ENCODE results near the gene OSBPL10. TPM values are rescaled to one million over a fixed set of nuclear protein-coding genes. Genes with fewer than 3 reads are reported as not detected.

OSBPL10 gene
- total RNA-seq, 1 donor from 2014 or later: 8.4 TPM

GRCh38 chr3:31813197-31813596, 167.9 kb downstream of the OSBPL10 start:
- no peak overlapping the region for H2AFZ ChIP-seq (replicated peaks)
- H3K4me2 ChIP-seq: no peak overlapping the region
- H3K27me3 ChIP-seq: no peaks in the 10 kb centered on the region
- no peak overlapping the region for H3K9ac ChIP-seq
- no peaks in the 10 kb centered on the region for H3K4me1 ChIP-seq
- H3K36me3 Mint-ChIP-seq: no peaks in the 10 kb centered on the region
- no peaks in the 10 kb centered on the region for H4K20me1 ChIP-seq (ENCODE audit: low read depth)
- no peak overlapping the region for H3K4me3 Mint-ChIP-seq
- no peaks in the 10 kb centered on the region for H3K9me3 ChIP-seq (ENCODE audit: low read depth)
- no peak for DNase-seq (ENCODE audit: low spot score)
- H3K27me3 Mint-ChIP-seq (ENCODE audit: insufficient read depth, low read depth): no peaks in the 10 kb centered on the region
- peaks cover 2% of the 10 kb centered on the region for H3K9me3 Mint-ChIP-seq
- TF ChIP-seq, protein P1, sequence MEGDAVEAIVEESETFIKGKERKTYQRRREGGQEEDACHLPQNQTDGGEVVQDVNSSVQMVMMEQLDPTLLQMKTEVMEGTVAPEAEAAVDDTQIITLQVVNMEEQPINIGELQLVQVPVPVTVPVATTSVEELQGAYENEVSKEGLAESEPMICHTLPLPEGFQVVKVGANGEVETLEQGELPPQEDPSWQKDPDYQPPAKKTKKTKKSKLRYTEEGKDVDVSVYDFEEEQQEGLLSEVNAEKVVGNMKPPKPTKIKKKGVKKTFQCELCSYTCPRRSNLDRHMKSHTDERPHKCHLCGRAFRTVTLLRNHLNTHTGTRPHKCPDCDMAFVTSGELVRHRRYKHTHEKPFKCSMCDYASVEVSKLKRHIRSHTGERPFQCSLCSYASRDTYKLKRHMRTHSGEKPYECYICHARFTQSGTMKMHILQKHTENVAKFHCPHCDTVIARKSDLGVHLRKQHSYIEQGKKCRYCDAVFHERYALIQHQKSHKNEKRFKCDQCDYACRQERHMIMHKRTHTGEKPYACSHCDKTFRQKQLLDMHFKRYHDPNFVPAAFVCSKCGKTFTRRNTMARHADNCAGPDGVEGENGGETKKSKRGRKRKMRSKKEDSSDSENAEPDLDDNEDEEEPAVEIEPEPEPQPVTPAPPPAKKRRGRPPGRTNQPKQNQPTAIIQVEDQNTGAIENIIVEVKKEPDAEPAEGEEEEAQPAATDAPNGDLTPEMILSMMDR (IDR thresholded peaks at IDR 0.05): no peak
- TF ChIP-seq EZH2phosphoT487 (IDR thresholded peaks at IDR 0.05) (no peak), EZH2 (IDR thresholded peaks at IDR 0.05) (no peak)
- no peaks in the 10 kb centered on the region for H3F3A ChIP-seq (ENCODE audit: low read depth)
- H3K4me1 Mint-ChIP-seq: no peaks in the 10 kb centered on the region
- H3K27ac Mint-ChIP-seq: no peak overlapping the region
- H3K4me3 ChIP-seq: no peak overlapping the region
- no peaks in the 10 kb centered on the region for H3K79me2 ChIP-seq (ENCODE audit: low read depth)
- no peaks in the 10 kb centered on the region for H3K36me3 ChIP-seq
- H3K27ac ChIP-seq: no peak overlapping the region

DNA sequence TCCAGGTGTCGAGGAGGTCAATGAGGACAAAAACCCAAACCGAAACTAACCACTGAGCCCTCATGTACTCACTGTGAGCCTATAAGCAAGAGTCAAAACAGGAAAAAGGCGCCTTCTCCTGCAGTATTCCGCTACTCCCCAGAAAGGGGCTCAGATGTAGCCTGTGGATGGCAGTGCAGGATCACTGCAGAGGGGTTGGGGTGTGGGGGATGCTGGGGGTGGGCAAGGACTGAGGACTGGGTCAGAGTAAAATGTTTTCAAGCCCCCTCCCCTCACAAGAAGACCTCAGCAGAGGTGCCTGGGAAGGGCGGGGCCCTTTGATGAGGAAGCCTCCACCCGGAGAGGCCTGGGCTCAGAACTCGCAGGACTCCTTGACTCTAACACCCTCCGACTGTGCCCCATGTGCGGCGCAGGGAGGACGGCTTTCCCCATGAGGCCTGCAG, 170.1 kb downstream of the OSBPL10 start:
- no peaks in the 10 kb centered on the region for H3K4me1 ChIP-seq
- Mint-ChIP-seq H3K27ac (no peak overlapping the region), H3K36me3 (no peaks in the 10 kb centered on the region), H3K27me3 (ENCODE audit: insufficient read depth, low read depth) (no peaks in the 10 kb centered on the region), H3K4me1 (peaks cover 3% of the 10 kb centered on the region), H3K4me3 (no peak overlapping the region), H3K9me3 (peaks cover 2% of the 10 kb centered on the region)
- no peaks in the 10 kb centered on the region for H3K36me3 ChIP-seq
- no peaks in the 10 kb centered on the region for H4K20me1 ChIP-seq (ENCODE audit: low read depth)
- no peak for TF ChIP-seq EZH2 (IDR thresholded peaks at IDR 0.05)
- no peak for TF ChIP-seq EZH2phosphoT487 (IDR thresholded peaks at IDR 0.05)
- TF ChIP-seq, protein P1 (IDR thresholded peaks at IDR 0.05): no peak
- H3K4me2 ChIP-seq: no peak overlapping the region
- H3F3A ChIP-seq (ENCODE audit: low read depth): no peaks in the 10 kb centered on the region
- H3K9ac ChIP-seq: no peak overlapping the region
- H3K9me3 ChIP-seq (ENCODE audit: low read depth): no peaks in the 10 kb centered on the region
- no peak for DNase-seq (ENCODE audit: low spot score)
- H2AFZ ChIP-seq (replicated peaks): no peak overlapping the region
- H3K27me3 ChIP-seq: no peaks in the 10 kb centered on the region
- H3K27ac ChIP-seq: no peak overlapping the region
- H3K79me2 ChIP-seq (ENCODE audit: low read depth): no peaks in the 10 kb centered on the region
- no peak overlapping the region for H3K4me3 ChIP-seq

DNA sequence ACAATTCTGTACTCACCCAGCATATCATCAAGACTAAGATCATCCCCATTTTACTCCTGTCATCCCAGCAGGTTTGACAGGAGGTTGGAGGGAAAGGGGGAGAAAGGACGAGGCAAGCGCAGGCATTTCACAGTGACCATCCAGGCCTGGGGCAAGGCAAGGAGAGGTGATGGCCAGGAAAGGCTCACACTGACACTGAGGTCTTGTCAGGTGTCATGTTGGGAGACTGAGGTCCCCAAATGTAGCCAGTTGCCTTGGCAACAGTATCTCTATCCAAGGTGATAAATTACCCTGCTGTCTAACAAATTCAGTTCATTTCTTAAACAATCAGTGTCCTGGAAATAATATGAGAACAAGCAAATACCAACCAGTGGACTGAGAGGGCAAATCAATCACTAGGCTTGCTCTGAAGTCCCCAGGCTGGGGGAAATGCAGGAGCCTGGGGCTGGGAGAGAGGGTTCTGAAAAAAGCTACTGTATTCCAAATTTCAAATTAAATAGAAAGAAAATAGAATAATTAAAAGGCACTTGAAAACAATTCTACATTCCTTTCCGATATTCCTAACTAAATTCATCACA, 172.8 kb downstream of the OSBPL10 start:
- Mint-ChIP-seq H3K4me3 (peak overlapping the region; percentile 25), H3K4me1 (peaks cover 3% of the 10 kb centered on the region), H3K27me3 (ENCODE audit: insufficient read depth, low read depth) (no peaks in the 10 kb centered on the region), H3K36me3 (no peaks in the 10 kb centered on the region), H3K27ac (no peak overlapping the region), H3K9me3 (no peaks in the 10 kb centered on the region)
- Histone ChIP-seq H3K79me2 (ENCODE audit: low read depth) (no peaks in the 10 kb centered on the region), H3K4me3 (no peak overlapping the region), H3K36me3 (no peaks in the 10 kb centered on the region), H3K27me3 (no peaks in the 10 kb centered on the region), H3K9me3 (ENCODE audit: low read depth) (no peaks in the 10 kb centered on the region), H3K27ac (no peak overlapping the region), H2AFZ (replicated peaks) (no peak overlapping the region), H3F3A (ENCODE audit: low read depth) (no peaks in the 10 kb centered on the region), H4K20me1 (ENCODE audit: low read depth) (no peaks in the 10 kb centered on the region), H3K4me2 (no peak overlapping the region), H3K4me1 (no peaks in the 10 kb centered on the region), H3K9ac (no peak overlapping the region)
- DNase-seq (ENCODE audit: low spot score): no peak
- TF ChIP-seq, protein P1 (IDR thresholded peaks at IDR 0.05): no peak
- TF ChIP-seq EZH2phosphoT487 (IDR thresholded peaks at IDR 0.05) (no peak), EZH2 (IDR thresholded peaks at IDR 0.05) (no peak)

Measured in neural progenitor cell (in vitro differentiated cells).